ENCODE results near the gene TLDC2. TPM values are rescaled to one million over a fixed set of nuclear protein-coding genes. Genes with fewer than 3 reads are reported as not detected.

TLDC2 gene
- total RNA-seq, 1 experiment from 2014 or later: 0.17 TPM

GRCh38 chr20:36855241-36855657 is 20.7 kb upstream of the TLDC2 start:
- H3K4me3 Mint-ChIP-seq: no peak overlapping the region
- DNase-seq (ENCODE audit: low spot score): no peak

GRCh38 chr20:36856195-36856594 is 19.7 kb upstream of the TLDC2 start:
- POLR2A ChIA-PET: interaction anchor here (0.7 kb wide), 1 partner anchor 1417 kb away, joined by 3 read pairs; no protein-coding TSS in a partner anchor
- Mint-ChIP-seq H3K4me1 (peaks cover 44% of the 10 kb centered on the region), H3K36me3 (peaks cover 8% of the 10 kb centered on the region), H3K27ac (no peak overlapping the region), H3K27me3 (ENCODE audit: low read depth) (no peaks in the 10 kb centered on the region), H3K9me3 (peaks cover 6% of the 10 kb centered on the region), H3K4me3 (no peak overlapping the region)
- no peak for TF ChIP-seq ZNF121 (CRISPR knock-in tag; IDR thresholded peaks at IDR 0.05)
- DNase-seq (ENCODE audit: low spot score) (no peak), ATAC-seq (no peak)
- CTCF ChIA-PET: interaction anchor here (0.5 to 3.0 kb wide), 7 partner anchors 8 to 47 kb away, joined by 3 to 19 read pairs (median 5); a partner anchor contains a TSS

More at GRCh38 chr20:36855241-36855657, 20.7 kb upstream of the TLDC2 start:
- CTCF ChIA-PET: interaction anchor here (0.8 to 3.0 kb wide), 8 partner anchors 9 to 81 kb away, joined by 3 to 19 read pairs (median 6); a partner anchor contains a TSS
- Mint-ChIP-seq H3K4me1 (peaks cover 35% of the 10 kb centered on the region), H3K27ac (peak overlapping the region; percentile 47; the same call in 1 of the 2 replicates), H3K36me3 (peaks cover 14% of the 10 kb centered on the region), H3K9me3 (peaks cover 12% of the 10 kb centered on the region), H3K27me3 (ENCODE audit: low read depth) (no peaks in the 10 kb centered on the region)
- no peak for TF ChIP-seq ATF1 (CRISPR knock-in tag; IDR thresholded peaks at IDR 0.05)
- 0 out of 2 replicates have a peak, but pooled peaks have one; percentile 47 for TF ChIP-seq GTF2I (CRISPR knock-in tag; conservative IDR thresholded peaks at IDR 0.05)
- TF ChIP-seq CREM (CRISPR knock-in tag; IDR thresholded peaks at IDR 0.05): no peak
- TF ChIP-seq ZNF317 (CRISPR knock-in tag; IDR thresholded peaks at IDR 0.05; ENCODE audit: borderline replicate concordance, low read depth): no peak
- no peak for ATAC-seq
- POLR2A ChIA-PET: interaction anchor here (0.7 to 1.9 kb wide), 2 partner anchors 39 to 1416 kb away, joined by 3 to 7 read pairs; no protein-coding TSS in a partner anchor

- H3K4me1 Mint-ChIP-seq: peaks cover 52% of the 10 kb centered on the region
- ChIA-PET CTCF (interaction anchor here (0.8 to 3.0 kb wide), 6 partner anchors 7 to 48 kb away, joined by 4 to 19 read pairs (median 6); a partner anchor contains a TSS), POLR2A (no interaction called here)
- H3K9me3 Mint-ChIP-seq: no peaks in the 10 kb centered on the region
- ATAC-seq (no peak), DNase-seq (ENCODE audit: low spot score) (no peak)
- peaks cover 7% of the 10 kb centered on the region for H3K27me3 Mint-ChIP-seq (ENCODE audit: low read depth)
- peak overlapping the region; percentile 35; the same call in 1 of the 2 replicates for H3K27ac Mint-ChIP-seq
- no peak overlapping the region for H3K4me3 Mint-ChIP-seq
- H3K36me3 Mint-ChIP-seq: no peaks in the 10 kb centered on the region
- no peak for TF ChIP-seq FOXP1 (CRISPR knock-in tag; IDR thresholded peaks at IDR 0.05; ENCODE audit: borderline replicate concordance)
- TF ChIP-seq TEAD1 (CRISPR knock-in tag; IDR thresholded peaks at IDR 0.05): no peak
- no peak for TF ChIP-seq TP53 (CRISPR knock-in tag; IDR thresholded peaks at IDR 0.05)
- no peak for TF ChIP-seq PRDM15 (CRISPR knock-in tag; IDR thresholded peaks at IDR 0.05)
- TF ChIP-seq ERG (CRISPR knock-in tag; IDR thresholded peaks at IDR 0.05): no peak
- no peak for TF ChIP-seq AFF4 (CRISPR knock-in tag; IDR thresholded peaks at IDR 0.05; ENCODE audit: borderline replicate concordance)
- TF ChIP-seq USF2 (CRISPR knock-in tag; IDR thresholded peaks at IDR 0.05): no peak
- no peak for TF ChIP-seq FOXP4 (CRISPR knock-in tag; IDR thresholded peaks at IDR 0.05)
- TF ChIP-seq KAT7 (CRISPR knock-in tag; IDR thresholded peaks at IDR 0.05; ENCODE audit: borderline replicate concordance): no peak
- TF ChIP-seq SMAD4 (CRISPR knock-in tag; IDR thresholded peaks at IDR 0.05): no peak
- no peak for TF ChIP-seq MAX (CRISPR knock-in tag; IDR thresholded peaks at IDR 0.05)
- no peak for TF ChIP-seq PRRX2 (CRISPR knock-in tag; IDR thresholded peaks at IDR 0.05)
Observed at GRCh38 chr20:36856691-36857635, 19.0 kb upstream of the TLDC2 start.

All from WTC11 (cell line).